ENCODE results near the gene DNAI1.
"Not testable (repeated sequence)": the region's sequence is repeated elsewhere in the genome, so short reads cannot be mapped to it uniquely, and the experiment has no call there.

The DNAI1 gene

DNA sequence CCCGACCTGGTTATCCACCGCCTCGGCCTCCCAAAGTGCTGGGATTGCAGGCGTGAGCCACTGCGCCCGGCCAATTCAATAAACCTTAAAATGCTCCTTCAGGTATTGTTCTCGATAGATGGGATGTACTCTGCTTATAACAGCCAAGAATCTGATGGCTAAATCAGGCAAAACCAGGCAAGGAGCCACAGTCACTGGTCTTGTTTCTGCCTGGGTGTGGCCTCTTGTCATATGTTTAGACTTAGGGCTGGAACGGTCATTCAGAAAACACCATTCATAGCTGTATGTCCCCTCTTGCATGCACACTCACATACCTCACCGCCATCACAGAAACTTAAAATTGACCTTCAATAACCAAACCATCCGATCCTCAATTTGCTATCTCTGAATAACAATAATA, 8.0 kb upstream of the DNAI1 start:
- no peak for DNase-seq (ENCODE audit: low spot score)

DNA sequence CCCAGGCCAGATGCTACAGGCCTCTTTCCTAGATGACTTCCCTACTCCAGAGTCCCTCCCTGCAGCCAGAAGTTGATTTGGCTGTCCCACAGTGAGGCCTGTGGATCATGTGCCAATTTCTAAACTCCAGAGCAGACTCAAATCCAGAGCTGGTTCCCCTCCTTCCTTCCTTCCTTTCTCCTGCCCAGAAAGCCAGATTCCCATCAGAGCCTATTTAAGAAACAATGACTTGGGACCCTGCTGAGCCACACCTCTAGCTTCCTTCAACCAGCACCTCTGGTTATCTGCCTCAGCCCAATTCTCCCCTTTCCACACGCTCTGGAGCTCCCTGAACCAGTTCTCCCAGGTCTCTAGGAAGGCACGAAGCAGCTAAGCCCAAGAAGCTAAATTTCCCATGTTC, 7.5 kb upstream of the DNAI1 start:
- DNase-seq (ENCODE audit: low spot score): no peak

DNA sequence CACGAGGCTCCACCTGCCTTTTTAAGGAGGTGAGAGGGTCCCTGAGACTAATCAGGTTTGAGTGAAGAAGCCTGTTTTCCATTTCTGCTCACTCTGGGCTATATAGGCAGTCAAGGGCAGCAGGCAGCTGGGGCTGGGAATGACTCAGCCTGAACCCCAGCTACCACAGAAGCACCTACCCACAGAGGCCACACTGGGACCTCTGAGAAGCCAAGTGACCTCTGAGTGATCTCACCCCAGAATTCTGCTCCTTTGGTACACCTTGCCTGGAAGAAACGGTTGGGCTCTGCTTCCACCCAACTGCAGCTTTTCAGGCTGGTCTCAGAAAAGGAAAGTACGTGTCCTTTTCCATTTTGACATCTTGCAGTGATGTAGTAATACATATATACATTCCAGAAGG, 7.1 kb upstream of the DNAI1 start:
- no peak for DNase-seq (ENCODE audit: low spot score)

DNA sequence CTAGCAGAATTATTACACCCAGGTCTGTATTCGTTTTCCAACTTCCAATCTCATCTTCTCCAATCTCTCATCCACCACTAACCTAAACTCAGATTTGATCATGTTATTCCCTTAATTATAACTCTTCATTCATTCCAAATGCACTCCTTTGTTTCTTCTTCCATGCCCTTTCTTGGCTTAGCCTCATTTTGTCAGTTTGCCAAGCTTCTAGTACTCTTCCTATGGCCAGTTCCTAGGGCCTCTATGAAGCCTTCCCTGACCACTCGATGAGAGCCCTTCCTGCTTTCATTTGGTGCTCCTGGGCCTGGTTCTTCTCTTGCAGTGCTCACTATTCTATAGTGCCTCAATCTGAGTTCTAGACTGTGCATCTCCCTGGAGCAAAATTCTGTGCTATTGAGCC, 6.0 kb upstream of the DNAI1 start:
- DNase-seq (ENCODE audit: low spot score): no peak

DNA sequence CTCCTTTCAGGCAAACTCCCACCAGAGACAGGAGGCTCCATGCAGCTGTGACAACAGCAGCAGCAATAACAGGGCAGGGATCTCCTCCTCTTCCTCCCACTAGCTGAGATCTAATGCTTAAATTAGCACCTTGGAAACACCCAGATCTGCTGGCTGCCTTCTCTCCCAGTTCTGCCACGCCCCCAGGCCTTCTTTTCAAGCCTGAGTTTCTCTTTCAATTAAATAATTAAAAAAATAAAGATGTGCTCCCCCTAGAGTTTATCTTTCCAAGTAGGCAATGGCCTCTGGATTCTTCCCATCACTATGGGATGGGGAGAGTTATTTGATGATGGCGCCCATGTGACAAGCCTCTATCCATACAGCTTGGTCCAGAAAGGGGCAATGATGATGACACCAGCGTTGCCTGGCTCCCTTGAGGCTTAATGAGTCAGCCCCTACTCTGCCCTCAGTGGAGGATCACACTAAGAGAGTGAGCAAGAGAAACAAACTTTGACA, 4.0 kb upstream of the DNAI1 start:
- no peak for DNase-seq (ENCODE audit: low spot score)

DNA sequence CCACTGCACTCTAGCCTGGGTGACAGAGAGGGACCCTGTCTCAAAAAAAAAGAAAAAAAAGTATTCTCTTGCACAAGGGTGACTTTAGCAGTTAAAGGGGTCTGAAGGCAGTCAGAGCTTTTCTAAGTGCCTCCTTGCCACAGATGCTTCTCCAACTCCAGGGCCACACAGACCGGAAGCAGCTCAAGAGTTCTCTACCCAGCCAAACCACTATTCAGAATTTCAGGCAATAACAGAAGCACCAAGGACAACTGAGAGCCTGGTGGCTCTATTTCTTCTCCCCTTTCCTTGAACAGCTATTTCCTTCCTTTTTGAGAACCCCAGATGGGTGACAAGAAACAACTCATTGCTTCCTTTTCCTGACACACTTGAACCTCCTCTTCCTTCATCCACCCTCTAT, 2.5 kb upstream of the DNAI1 start:
- DNase-seq (ENCODE audit: low spot score): no peak

DNA sequence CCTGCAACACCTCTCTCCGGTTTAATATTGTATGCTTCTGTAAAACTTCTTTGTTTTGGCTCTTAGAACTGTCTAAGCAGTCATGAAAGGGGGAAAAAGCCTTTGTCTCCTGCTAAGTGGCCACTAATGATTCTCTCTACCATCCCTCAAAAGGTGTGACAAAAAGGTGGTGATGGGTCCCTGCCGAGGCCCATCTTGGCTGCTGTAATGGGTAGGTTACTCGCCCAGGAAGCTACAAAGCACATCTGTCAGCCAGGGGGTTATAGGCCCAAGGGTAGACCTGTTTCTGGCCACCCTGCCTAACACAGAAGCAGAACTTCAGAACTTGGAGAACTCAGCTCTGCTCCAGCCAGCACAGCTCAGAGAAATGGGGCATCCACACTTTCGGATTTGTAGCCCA, 1.9 kb upstream of the DNAI1 start:
- no peak for DNase-seq (ENCODE audit: low spot score)

DNA sequence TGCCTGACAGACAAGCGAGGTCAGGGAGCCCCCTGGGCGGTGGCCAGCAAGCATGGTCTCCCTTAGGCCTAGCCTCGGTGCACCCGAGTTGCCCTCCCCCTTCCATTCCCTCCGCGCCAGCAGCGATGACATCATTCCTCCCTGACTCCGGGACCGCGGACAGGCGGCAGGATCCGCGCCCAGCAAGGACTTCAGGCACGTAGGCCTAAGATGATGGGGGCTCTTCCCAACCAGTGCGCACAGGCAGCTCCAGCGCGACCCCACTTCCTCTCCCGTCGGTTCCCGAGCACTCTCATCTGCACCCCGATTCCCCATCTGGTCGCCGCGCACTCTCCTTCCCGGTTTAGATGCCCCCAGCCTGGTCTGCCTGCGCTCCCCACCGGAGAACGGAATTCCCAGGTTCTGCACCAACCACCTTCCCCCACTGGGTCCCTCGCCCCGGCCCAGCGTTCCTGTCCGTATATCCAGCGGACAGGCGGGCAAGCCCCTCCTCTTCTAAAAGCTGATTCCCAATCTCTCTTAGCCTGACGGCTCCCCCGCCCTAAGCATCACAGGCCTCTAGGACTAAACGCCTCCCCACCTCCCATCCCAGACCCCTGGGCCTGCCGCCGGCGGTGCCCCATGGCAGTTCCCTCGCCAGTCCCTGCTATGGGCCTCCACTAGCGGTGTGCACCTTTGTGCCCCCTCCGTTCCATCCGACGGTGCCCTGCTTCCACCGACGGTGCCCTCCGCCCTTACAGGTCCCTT, 1.2 kb upstream of the DNAI1 start:
- DNase-seq (ENCODE audit: low spot score): peak; percentile 70

DNA sequence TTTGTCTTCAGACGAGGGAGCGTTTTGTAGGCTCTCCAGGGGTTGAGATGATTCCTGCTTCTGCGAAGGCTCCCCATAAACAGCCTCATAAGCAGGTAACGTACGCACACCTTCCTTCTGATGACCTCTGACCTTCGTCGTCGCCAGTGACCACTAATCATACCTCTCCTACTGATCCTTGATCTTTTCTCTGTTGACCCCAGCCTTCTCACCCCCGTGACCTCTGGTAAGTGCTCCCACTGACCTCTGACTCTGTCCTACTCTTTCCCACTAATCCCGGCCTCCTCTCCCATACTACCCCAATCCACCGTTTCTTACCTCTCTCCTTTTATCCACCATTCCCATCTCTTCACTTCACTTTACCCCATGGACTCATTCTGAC, 345 bp downstream of the DNAI1 start:
- no peak for DNase-seq (ENCODE audit: low spot score)

DNA sequence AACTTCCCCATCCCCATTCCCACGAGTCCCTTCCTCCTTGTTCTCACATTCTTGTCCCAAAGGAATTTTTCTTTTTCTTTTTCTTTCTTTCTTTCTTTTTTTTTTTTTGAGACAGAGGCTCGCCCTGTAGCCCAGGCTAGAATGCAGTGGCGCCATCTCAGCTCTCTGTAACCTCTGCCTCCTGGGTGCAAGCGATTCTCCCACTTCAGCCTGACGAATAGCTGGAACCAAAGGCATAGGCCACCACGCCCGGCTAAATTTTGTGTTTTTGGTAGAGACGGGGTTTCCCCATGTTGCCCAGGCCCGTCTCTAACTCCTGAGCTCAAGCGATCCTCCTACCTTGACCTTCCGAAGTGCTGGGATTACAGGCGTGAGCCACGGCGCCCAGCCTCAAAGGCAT, 751 bp downstream of the DNAI1 start:
- DNase-seq (ENCODE audit: low spot score): no peak

DNA sequence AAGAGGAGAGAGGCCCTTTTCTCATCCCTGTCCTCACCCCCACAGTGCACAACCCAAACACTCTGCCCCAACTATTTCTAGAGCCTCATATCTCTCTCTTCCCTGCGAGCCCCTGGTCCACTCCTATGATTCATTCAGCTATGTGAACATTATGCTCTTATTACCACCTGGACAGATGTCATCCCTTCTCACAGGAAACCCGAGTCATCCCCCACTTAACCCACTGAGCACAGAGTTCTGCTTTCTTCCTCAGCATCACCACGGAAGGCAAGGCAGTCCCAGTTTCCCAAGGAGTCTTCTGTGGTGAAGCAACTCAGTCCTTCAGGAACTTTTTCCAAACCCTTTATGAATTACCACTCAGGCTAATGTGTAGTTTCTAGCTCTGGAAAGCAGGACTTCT, 1.3 kb downstream of the DNAI1 start:
- no peak for DNase-seq (ENCODE audit: low spot score)

DNA sequence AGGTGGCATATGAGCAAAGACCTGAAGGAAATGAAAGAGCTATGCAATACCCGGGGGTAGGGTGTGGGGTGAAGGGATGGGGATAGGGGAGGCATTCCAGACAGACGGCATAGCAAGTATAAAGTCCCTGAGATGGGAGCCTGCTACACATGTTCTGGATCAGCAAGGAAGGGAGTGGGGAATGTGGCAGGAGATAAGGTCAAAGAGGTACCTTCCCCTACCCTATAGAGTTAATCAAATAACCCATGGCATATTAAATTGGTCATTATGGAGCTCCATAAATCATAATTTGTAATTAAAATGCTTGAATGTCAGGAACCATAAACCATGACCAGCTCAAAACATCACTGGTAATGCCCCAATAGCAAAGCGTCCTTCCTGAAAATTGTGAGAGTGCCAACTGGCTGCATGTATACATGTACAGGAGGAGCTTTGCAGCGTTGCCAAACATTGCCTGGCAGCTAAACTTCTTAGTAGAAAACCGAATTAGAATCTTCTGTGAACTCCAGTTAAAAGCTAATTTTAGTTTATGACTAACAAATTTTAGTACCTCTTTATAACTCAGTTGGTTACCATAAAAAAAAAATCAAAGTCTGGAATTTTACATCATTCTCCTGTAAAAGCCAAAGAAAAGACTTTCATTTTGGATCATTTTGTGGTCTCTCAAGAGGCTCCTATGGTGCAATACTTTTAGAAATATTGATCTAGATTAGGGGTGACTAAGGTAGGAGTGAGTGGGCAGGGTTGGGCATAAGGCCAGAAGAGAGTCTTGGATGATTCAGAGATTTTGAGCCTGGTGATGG, 4.7 kb downstream of the DNAI1 start:
- peak; percentile 91 for DNase-seq (ENCODE audit: low spot score)

DNA sequence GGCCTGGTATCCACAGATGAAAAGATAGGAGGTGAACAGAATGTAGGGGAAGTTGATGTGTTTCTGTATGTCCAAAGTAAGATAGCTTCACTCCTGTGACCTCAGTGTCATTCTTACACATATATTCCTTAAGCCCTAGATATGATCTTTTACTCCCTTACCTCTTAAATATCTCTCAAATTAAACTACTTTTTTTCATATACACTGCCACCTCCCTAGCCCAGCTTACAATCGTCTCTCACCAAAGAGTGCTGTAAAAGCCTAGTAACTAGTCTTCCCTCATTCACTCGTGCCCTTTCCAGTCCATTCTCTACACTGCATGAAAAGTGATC, 5.3 kb downstream of the DNAI1 start:
- DNase-seq (ENCODE audit: low spot score): no peak

DNA sequence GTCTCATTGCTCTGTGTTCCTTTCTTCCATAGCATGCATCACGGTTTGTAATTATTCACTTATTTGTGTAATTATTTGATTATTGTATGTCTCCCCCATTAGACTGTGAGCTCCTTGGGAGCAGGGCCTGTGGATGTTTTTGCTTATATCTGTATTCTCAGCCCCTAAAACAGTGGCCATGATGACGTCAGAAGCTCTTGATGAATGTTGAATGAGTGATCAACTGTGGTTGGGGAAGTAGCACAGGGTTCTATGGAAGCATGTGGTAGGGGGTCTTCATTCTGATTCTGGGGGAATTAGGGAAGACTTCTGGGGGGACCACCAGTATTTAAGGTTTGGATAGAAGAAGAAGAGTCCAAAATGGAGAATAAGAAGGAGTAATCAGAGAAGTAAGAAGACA, 6.0 kb downstream of the DNAI1 start:
- no peak for DNase-seq (ENCODE audit: low spot score)

DNA sequence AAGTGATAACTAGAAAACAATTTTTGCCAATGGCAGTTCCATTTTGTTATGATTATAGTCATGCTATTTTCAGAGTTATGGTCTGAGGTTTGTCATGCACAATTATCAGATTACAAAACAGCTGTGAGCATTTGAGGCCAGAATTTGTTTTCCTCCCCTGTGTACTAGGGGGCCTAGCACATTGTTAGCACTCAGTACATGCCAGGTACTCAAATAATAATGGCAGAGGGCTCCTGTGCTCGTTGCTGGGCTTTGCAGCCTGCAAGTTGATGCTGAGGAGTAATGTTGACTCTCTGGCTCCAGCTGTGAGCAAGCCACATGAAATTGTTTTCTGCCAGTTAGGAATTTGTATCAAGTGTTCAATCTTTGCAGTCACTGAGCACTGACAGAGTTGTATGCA, 6.9 kb downstream of the DNAI1 start:
- DNase-seq (ENCODE audit: low spot score): no peak

DNA sequence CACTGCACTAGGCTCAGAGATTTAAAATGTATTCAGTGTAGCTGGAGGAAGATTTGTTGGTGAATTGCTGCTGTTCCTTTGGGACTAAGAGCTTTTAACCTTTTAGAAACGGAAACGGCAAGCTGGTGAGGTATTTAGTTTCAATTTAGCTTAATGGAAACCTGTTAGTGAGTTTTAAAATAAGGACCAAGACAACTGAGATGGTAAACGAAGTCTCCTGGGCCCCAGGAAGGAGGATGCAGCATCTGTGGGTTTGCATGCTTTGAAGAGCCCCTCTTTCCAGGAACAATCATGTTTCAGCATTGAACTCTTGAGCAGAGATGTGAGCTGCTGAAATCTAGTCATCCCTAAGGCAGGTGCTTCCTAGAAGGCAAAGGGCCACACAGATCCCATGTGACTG, 16.5 kb downstream of the DNAI1 start:
- no peak for DNase-seq (ENCODE audit: low spot score)

DNA sequence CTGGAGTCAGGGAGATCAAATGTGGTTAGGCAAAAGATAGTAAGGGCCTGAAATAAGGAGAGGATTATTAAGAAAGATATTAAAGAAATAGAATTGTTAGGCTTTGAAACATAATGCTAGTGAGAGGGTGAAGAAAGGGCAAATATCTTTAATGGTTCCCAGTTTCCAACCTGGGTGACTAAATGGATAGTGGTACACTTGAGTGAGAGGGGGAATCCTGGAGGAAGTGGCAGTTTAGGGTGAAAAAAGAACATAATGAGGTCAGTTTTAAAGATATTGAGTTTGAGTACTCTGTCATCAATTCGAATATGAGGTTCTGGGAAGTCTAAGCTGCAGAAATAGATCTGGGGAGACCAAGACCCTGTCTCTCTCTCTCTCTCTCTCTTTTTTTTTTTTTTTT, 18.9 kb downstream of the DNAI1 start:
- no peak for DNase-seq (ENCODE audit: low spot score)

DNA sequence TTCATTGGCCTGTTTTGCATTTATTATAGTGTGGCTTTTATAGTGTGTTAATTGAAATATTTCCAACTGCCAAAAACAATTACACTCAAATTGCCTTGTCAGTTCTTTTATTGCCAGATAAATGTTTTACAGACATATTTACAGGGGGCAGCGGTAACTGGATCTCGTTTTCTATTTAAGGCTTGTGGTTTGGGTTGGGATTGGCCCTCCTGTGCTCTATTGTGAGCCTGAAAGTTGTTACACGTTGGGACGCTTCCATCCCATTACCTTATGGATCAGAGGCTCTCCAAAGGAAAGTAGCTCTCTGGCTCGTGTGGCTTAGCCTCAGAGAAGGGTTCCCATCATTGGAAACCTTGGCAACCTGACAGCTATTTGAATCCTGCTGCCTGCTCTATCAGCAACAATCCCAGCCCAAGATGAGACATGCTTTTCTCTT, 20.8 kb downstream of the DNAI1 start:
- DNase-seq (ENCODE audit: low spot score): no peak

DNA sequence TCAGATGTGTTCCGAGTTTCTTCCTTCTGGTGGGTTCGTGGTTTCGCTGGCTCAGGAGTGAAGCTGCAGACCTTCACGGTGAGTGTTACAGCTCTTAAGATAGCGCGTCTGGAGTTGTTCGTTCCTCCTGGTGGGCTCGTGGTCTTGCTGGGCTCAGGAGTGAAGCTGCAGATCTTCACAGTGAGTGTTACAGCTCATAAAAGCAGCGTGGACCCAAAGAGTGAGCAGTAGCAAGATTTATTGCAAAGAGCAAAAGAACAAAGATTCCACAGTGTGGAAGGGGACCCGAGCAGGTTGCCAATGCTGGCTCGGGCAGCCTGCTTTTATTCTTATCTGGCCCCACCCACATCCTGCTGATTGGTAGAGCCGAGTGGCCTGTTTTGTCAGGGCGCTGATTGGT, 23.0 kb downstream of the DNAI1 start:
- DNase-seq (ENCODE audit: low spot score): not testable (repeated sequence)

DNA sequence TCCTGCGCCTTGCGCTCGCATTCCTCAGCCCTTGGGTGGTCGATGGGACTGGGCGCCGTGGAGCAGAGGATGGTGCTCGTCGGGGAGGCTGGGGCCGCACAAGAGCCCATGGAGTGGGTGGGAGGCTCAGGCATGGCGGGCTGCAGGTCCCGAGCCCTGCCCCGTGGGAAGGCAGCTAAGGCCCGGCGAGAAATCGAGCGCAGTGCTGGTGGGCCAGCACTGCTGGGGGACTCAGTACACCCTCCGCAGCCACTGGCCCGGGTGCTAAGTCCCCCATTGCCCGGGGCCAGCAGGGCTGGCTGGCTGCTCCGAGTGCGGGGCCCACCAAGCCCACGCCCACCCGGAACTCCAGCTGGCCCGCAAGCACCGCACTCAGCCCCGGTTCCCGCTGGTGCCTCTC, 24.1 kb downstream of the DNAI1 start:
- not testable (repeated sequence) for DNase-seq (ENCODE audit: low spot score)

DNA sequence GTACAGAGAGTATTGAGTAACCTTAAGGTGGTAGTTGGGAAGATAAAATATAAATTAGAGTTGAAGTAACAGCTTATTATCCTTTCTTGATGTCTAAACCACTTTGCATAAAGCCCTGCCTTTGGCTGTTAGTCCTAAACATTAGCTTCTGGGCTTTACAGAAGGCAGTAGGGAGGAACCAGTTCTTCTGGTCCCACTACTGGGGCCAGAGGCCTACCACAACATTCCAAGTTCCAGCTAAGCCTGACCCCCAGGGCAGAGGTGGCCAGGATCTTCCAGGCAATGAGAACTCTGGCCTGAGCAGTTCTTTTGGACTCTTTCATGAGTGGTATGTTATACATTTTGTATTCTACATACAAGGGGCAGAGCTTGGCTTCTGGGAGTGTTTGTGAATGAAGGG, 26.1 kb downstream of the DNAI1 start:
- no peak for DNase-seq (ENCODE audit: low spot score)

DNA sequence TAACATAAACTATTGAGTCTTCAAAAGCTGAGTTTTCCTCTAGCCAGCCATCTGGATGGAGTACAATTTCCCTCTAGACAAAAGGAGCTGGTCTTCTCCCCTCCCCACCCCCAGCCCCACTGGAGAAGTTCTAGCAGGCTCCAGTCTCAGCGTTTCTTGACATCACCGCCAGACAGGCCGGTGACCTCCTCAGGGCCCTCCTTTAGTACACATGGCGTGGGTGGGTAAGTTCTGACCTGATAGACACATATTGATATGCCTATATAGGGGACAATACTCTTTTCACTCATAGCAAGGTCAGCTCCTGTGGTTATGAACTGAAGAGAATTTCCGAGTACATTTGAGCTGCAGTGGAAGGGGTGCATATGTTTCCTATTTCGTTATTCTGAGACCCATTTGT, 27.2 kb downstream of the DNAI1 start:
- no peak for DNase-seq (ENCODE audit: low spot score)

DNA sequence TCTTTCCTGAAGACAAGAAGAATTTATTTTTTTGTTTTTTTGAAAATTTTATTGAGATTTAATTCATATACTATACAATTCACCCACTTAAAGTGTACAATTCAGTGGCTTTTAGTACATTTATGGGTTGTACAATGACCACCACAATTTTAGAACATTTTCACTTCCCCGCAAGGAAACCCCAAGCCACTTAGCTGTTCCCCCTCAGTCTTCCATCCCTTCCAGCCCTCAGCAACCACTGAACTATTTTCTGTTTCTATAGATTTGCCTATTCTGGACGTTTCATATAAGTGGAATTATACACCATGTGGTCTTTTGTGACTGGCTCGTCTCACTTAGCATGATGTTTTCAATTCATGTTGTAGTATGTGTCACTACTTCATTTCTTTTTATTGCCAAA, 28.0 kb downstream of the DNAI1 start:
- no peak for DNase-seq (ENCODE audit: low spot score)

Measured in SK-N-DZ (cell line).